HepG2 (cell line): Measurements from ENCODE around the gene MSI2. TPM values are rescaled to one million over a fixed set of nuclear protein-coding genes. Genes with fewer than 3 reads are reported as not detected.

Experiments
- BCL3 ChIP-seq: sonication (generic); formaldehyde crosslinking; IDR thresholded peaks from 2 replicates; pipeline ENCODE4 v1.5.1; 2020; ENCODE audit warnings: mild to moderate bottlenecking, missing genetic modification reagents, moderate library complexity
- BCL6 ChIP-seq: IDR thresholded peaks from 2 replicates; pipeline ENCODE4 v1.6.1; 2016; ENCODE audit warnings: missing genetic modification reagents, missing compliant biosample characterization
- CCAR2 ChIP-seq: fragments of 200-400 bp; formaldehyde crosslinking; optimal IDR thresholded peaks from 2 replicates; pipeline ENCODE3; 2018; ENCODE audit warnings: low read depth, mild to moderate bottlenecking, low read length, moderate library complexity
- NBN ChIP-seq: fragments of 450-650 bp; conservative IDR thresholded peaks from 2 replicates; pipeline ENCODE4 v1.6.1; 2017
- NPAS2 ChIP-seq: sonication (generic); formaldehyde crosslinking; IDR thresholded peaks from 2 replicates; pipeline ENCODE4 v1.8.0; 2022; ENCODE audit warnings: mild to moderate bottlenecking, missing genetic modification reagents, borderline replicate concordance
- NR2F2 ChIP-seq: IDR thresholded peaks from 2 replicates; pipeline ENCODE4 v1.6.1; 2012; ENCODE audit warnings: low read depth, inconsistent platforms, borderline replicate concordance
- SSRP1 ChIP-seq: IDR thresholded peaks from 2 replicates; pipeline ENCODE4 v1.6.1; 2016; ENCODE audit warnings: control low read depth
- TFE3 ChIP-seq: IDR thresholded peaks from 2 replicates; pipeline ENCODE4 v1.6.1; 2016
- TMF1 ChIP-seq: sonication (generic); formaldehyde crosslinking; IDR thresholded peaks from 2 replicates; pipeline ENCODE4 v1.8.1; 2022; ENCODE audit warnings: low read depth, missing genetic modification reagents
- ZBTB42 ChIP-seq: sonication (generic); formaldehyde crosslinking; IDR thresholded peaks from 2 replicates; pipeline ENCODE4 v1.5.0; 2020; ENCODE audit warnings: mild to moderate bottlenecking, missing genetic modification reagents
- ZNF17 ChIP-seq: sonication (generic); formaldehyde crosslinking; IDR thresholded peaks from 2 replicates; pipeline ENCODE4 v1.5.0; 2020; ENCODE audit warnings: mild to moderate bottlenecking, missing genetic modification reagents
- ZNF34 ChIP-seq: sonication (generic); formaldehyde crosslinking; IDR thresholded peaks from 2 replicates; pipeline ENCODE4 v1.4.0; 2020; ENCODE audit warnings: mild to moderate bottlenecking, missing genetic modification reagents, borderline replicate concordance
- ZNF354B ChIP-seq: sonication (generic); formaldehyde crosslinking; IDR thresholded peaks from 2 replicates; pipeline ENCODE4 v1.8.0; 2022; ENCODE audit warnings: mild to moderate bottlenecking, missing genetic modification reagents
- ZNF382 ChIP-seq: sonication (generic); formaldehyde crosslinking; IDR thresholded peaks from 2 replicates; pipeline ENCODE4 v1.5.0; 2020; ENCODE audit warnings: missing genetic modification reagents, mild to moderate bottlenecking, borderline replicate concordance
- ZNF496 ChIP-seq: sonication (generic); formaldehyde crosslinking; IDR thresholded peaks from 2 replicates; pipeline ENCODE4 v1.8.1; 2023; ENCODE audit warnings: mild to moderate bottlenecking, moderate library complexity, missing genetic modification reagents; ENCODE audit not compliant: insufficient replicate concordance
- ZNF512B ChIP-seq: sonication (generic); formaldehyde crosslinking; IDR thresholded peaks from 2 replicates; pipeline ENCODE4 v1.5.1; 2020; ENCODE audit warnings: missing genetic modification reagents, mild to moderate bottlenecking, borderline replicate concordance
- ZNF558 ChIP-seq: sonication (generic); formaldehyde crosslinking; IDR thresholded peaks from 2 replicates; pipeline ENCODE4 v1.9.0; 2022; ENCODE audit warnings: mild to moderate bottlenecking, missing genetic modification reagents, borderline replicate concordance
- ZNF724P ChIP-seq: sonication (generic); formaldehyde crosslinking; IDR thresholded peaks from 2 replicates; pipeline ENCODE4 v1.8.0; 2022; ENCODE audit warnings: missing genetic modification reagents, borderline replicate concordance
- polyA plus RNA-seq, 8 experiments: library from polyadenylated mRNA; depleted of rRNA in 3 of 8; stranded (reverse) in 7 of 8; unstranded in 1 of 8; fragments of >200 nt; fragmentation: Illumina TruSeq in 4 of 8; extraction: Trizol in 4 of 8; gene quantifications; 2 replicates each; pipeline versions ENCODE4 v1.2.1 to v1.2.3, GENCODE V29; 2011 to 2016; ENCODE audit warnings: low read depth in 4 of 8, missing spikeins in 1 of 8, mixed read lengths in 1 of 8; ENCODE audit not compliant: insufficient read depth in 1 of 8
- total RNA-seq, 5 experiments: library from RNA; depleted of rRNA; stranded (reverse); fragments of >200 nt; fragmentation: Illumina TruSeq; extraction: Trizol; gene quantifications; 2 replicates each; pipeline ENCODE4 v1.2.3, GENCODE V29; 2016; ENCODE audit warnings: low read depth in 1 of 5
- TF ChIP-seq, protein P1 (sequence below): sonication (generic); formaldehyde crosslinking; IDR thresholded peaks from 2 replicates; pipeline ENCODE4 v1.5.0; 2020; ENCODE audit warnings: mild to moderate bottlenecking, missing genetic modification reagents, moderate library complexity
- TF ChIP-seq, protein P2 (sequence below): sonication (generic); formaldehyde crosslinking; IDR thresholded peaks from 2 replicates; pipeline ENCODE4 v1.5.1; 2020; ENCODE audit warnings: missing genetic modification reagents, mild to moderate bottlenecking, borderline replicate concordance

The MSI2 gene
- total and polyA plus RNA-seq, 2 of the 13 experiments (the other 11 are each of a cell fraction or from before 2014, with no cell fraction given): 77.5 to 78.4 TPM

- TF ChIP-seq, protein P1, sequence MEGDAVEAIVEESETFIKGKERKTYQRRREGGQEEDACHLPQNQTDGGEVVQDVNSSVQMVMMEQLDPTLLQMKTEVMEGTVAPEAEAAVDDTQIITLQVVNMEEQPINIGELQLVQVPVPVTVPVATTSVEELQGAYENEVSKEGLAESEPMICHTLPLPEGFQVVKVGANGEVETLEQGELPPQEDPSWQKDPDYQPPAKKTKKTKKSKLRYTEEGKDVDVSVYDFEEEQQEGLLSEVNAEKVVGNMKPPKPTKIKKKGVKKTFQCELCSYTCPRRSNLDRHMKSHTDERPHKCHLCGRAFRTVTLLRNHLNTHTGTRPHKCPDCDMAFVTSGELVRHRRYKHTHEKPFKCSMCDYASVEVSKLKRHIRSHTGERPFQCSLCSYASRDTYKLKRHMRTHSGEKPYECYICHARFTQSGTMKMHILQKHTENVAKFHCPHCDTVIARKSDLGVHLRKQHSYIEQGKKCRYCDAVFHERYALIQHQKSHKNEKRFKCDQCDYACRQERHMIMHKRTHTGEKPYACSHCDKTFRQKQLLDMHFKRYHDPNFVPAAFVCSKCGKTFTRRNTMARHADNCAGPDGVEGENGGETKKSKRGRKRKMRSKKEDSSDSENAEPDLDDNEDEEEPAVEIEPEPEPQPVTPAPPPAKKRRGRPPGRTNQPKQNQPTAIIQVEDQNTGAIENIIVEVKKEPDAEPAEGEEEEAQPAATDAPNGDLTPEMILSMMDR: peak; percentile 81
- TF ChIP-seq TMF1 (CRISPR knock-in tag): no peak
- no peak for TF ChIP-seq BCL3 (CRISPR knock-in tag)
- no peak for TF ChIP-seq NBN
- TF ChIP-seq BCL6 (CRISPR knock-in tag): peak; percentile 97
- TF ChIP-seq NPAS2 (CRISPR knock-in tag): no peak
- no peak for TF ChIP-seq ZBTB42
- no peak for TF ChIP-seq ZNF496
- TF ChIP-seq ZNF512B (CRISPR knock-in tag): 0 out of 2 replicates have a peak, but pooled peaks have one; percentile 12
- TF ChIP-seq ZNF34 (CRISPR knock-in tag): 0 out of 2 replicates have a peak, but pooled peaks have one; percentile 1
- TF ChIP-seq, protein P2, sequence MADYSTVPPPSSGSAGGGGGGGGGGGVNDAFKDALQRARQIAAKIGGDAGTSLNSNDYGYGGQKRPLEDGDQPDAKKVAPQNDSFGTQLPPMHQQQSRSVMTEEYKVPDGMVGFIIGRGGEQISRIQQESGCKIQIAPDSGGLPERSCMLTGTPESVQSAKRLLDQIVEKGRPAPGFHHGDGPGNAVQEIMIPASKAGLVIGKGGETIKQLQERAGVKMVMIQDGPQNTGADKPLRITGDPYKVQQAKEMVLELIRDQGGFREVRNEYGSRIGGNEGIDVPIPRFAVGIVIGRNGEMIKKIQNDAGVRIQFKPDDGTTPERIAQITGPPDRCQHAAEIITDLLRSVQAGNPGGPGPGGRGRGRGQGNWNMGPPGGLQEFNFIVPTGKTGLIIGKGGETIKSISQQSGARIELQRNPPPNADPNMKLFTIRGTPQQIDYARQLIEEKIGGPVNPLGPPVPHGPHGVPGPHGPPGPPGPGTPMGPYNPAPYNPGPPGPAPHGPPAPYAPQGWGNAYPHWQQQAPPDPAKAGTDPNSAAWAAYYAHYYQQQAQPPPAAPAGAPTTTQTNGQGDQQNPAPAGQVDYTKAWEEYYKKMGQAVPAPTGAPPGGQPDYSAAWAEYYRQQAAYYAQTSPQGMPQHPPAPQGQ (CRISPR knock-in tag): no peak
- no peak for TF ChIP-seq ZNF558 (CRISPR knock-in tag)
- peak; percentile 94 for TF ChIP-seq NR2F2
- TF ChIP-seq ZNF354B (CRISPR knock-in tag): no peak
- no peak for TF ChIP-seq SSRP1 (CRISPR knock-in tag)
- TF ChIP-seq TFE3 (CRISPR knock-in tag): peak; percentile 99
- TF ChIP-seq CCAR2: peak; percentile 24
- no peak for TF ChIP-seq ZNF724P
- TF ChIP-seq ZNF17 (CRISPR knock-in tag): no peak
- TF ChIP-seq ZNF382 (CRISPR knock-in tag): no peak
Observed at GRCh38 chr17:57459286-57459915, 203.1 kb downstream of the MSI2 start (continued).
